ENCODE results near the gene CYP4F11.
"Not testable (repeated sequence)": the region's sequence is repeated elsewhere in the genome, so short reads cannot be mapped to it uniquely, and the experiment has no call there.

Gene CYP4F11, protein sequence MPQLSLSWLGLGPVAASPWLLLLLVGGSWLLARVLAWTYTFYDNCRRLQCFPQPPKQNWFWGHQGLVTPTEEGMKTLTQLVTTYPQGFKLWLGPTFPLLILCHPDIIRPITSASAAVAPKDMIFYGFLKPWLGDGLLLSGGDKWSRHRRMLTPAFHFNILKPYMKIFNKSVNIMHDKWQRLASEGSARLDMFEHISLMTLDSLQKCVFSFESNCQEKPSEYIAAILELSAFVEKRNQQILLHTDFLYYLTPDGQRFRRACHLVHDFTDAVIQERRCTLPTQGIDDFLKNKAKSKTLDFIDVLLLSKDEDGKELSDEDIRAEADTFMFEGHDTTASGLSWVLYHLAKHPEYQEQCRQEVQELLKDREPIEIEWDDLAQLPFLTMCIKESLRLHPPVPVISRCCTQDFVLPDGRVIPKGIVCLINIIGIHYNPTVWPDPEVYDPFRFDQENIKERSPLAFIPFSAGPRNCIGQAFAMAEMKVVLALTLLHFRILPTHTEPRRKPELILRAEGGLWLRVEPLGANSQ

GRCh38 chr19:15934332-15935078, at the start of gene CYP4F11:
Gene CYP4F11 (minus strand): TSS chr19:15934529. CDS start chr19:15934408, 121 bp downstream.
- peak; percentile 12 for DNase-seq

DNA sequence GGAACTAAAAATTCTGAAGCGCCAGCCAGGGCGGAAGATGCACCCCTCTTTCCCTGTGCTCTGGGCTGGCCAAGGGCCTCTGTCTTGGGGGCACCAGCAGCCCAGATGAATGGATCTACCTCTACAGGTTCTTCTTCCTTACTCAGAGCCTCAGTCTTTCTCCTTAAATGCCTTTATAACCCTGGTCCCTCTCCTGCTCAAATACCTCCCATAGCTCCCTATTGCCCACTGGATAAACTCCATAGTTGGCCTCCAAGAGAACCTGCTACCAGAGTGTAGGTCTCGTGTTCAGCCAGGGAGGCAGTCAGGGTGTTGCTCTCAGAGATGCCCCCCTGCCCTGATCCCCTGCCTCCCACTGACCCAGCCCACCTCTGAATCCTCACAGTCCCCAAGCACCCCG, 45.0 kb upstream of the CYP4F11 start:
- DNase-seq = no peak

DNA sequence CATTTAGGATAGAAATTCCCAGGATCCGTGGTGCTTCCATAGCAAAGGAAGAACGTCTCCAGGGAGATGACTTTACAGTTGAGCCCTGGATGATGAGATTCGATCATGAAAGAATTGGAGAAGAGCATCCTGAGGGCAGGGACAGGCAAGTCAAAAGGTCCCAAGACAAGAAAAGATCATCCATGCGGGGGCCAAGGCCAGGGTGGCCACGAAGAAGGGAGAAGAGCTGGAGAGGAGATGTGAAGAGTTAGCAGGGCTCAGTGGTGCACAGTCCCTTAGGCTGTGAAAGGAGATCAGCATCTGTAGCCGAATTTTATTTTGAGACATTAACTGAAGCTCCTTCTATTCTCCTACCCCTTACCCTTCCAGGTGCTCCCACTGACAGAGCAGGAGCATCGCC, 43.4 kb upstream of the CYP4F11 start:
- DNase-seq = no peak

GRCh38 chr19:15976836-15977689, 42.7 kb upstream of the CYP4F11 start:
- no peak for DNase-seq

DNA sequence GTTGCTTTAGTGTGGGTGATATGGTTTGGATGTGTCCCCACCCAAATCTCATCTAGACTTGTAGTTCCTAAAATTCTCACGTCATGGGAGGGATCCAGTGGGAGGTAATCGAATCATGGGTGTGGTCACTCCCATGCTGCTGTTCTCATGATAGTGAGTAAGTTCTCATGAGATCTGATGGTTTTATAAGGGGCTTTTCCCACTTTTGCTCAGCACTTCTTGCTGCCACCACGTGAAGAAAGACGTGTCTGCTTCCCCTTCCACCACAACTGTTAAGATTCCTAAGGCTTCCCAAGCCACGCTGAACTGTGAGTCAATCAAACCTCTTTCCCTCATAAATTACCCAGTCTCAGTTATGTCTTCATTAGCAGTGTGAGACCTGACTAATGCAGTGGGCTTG, 40.5 kb upstream of the CYP4F11 start:
- peak; percentile 58 for DNase-seq

DNA sequence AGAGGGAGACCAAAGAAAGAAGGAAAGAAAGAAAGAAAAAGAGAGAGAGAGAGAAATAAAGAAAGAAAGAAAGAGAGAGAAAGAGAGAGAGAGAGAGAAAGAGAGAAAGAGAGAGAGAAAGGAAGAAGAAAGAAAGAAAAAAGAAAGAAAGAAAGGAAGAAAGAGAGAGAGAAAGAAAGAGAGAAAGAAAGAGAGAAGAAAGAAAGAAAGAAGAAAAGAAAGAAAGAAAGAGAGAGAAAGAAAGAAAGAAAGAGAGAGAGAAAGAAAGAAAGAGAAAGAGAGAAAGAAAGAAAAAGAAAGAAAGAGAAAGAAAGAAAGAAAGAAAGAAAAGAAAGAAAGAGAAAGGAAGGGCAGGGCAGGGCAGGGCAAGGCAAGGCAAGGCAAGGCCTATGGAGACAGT, 37.7 kb upstream of the CYP4F11 start:
- DNase-seq = not testable (repeated sequence)

DNA sequence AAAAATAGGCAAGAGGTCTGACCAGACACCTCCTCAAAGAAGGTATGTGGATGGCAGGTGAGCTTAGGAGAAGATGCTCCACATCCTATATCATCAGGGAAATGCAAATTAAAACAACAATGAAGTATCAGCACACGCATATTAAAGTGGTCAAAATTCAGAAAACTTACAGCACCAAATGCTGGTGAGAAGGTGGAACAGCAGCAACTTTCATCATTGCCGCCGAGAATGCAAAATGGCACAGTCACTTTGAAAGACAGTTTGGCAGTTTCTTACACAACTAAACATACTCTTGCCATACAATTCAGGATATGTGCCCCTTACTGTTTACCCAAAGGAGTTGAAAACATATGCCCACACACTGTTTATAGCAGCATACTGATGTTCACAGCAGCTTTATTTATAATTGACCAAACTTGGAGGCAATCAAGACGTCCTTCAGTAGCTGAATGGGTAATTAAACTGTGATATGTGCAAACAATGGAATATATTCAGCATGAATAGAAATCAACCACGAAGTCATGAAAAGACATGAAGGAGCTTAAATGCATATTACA, 37.0 kb upstream of the CYP4F11 start:
- DNase-seq = no peak

DNA sequence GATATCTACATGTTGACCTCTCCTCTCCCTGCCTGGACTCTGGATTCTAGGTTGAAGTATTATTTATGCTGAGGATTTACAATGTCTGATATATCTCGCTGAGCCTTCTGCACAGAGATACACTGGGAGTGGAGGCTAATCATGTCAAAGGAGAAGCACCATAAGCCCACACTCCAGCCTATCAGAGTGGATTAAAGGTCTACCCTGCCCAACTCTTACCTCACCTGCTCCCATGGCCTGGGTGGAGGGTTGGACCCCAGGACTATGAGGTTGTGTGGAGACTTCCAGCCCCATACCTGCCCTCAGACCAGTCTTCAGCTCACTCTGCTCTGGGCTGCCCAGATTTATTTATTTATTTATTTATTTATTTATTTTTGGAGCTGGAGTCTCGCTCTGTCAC, 29.9 kb upstream of the CYP4F11 start:
- DNase-seq = no peak

GRCh38 chr19:15962319-15962718, 28.0 kb upstream of the CYP4F11 start:
- no peak for DNase-seq

- DNase-seq = no peak
Observed at GRCh38 chr19:15954820-15955219, 20.5 kb upstream of the CYP4F11 start.

- DNase-seq = no peak
Observed at GRCh38 chr19:15948223-15949058, 14.1 kb upstream of the CYP4F11 start, which contains the start of gene OR10H4. Gene OR10H4 (plus strand): TSS chr19:15949008. CDS start chr19:15949008, 0 bp downstream.

GRCh38 chr19:15945301-15945700, 11.0 kb upstream of the CYP4F11 start:
- DNase-seq = no peak

- no peak for DNase-seq
Observed at GRCh38 chr19:15944401-15944800, 10.1 kb upstream of the CYP4F11 start.

DNA sequence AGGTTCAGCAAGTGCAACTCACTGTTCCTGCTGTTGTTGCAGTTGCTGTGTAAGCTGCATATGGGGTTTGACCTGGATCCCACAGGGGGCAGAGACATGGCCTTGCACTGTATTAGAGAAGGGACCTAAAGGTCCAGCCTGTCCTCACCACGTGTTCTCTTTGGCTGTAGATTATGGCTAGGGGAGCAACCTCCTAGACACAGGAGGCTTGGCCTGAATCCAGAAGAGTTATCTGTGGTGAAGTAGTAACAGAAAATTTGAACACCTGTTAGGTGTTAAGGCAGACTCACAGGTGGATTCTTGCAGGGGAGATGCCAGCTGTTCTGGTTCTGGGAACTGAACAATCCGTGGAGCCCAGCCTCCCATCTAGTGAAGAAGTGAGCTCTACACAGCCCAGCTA, 3.4 kb upstream of the CYP4F11 start:
- no peak for DNase-seq

DNA sequence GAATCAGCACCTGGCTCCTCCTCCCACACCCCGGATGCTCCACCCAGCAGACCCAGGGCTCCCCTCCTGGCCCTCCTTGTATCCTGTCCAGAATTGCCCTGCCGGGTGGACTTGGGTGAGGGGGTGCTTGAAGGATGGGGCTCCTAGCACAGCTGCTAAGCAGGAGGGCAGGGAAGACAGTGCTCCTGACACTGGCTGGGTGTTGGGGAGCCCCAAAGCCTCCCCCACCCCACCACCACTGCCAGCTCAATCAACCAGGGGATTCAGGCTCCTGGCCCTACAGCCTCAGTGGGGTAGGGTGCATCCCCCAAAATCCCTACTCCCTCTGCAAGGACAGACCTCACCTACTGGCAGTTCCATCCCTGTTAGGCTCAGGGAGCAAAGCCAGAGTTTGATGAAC, 2.6 kb upstream of the CYP4F11 start:
- no peak for DNase-seq

DNA sequence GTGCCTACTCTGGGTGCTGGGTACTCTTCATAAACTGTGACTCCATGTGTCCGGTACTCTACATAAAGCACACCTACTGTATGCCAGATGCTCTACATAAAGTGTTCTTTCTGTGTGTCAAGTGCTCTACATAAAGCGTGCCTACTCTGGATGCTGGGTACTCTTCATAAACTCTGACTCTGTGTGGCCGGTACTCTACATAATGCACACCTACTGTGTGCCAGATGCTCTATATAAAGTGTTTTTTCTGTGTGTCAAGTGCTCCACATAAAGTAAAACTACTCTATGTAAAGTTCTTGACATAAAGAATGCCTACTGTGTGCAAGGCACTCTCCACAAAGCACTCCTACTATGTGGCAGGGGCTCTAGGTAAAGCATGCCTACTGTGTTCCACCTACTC, 1.8 kb upstream of the CYP4F11 start:
- no peak for DNase-seq

DNA sequence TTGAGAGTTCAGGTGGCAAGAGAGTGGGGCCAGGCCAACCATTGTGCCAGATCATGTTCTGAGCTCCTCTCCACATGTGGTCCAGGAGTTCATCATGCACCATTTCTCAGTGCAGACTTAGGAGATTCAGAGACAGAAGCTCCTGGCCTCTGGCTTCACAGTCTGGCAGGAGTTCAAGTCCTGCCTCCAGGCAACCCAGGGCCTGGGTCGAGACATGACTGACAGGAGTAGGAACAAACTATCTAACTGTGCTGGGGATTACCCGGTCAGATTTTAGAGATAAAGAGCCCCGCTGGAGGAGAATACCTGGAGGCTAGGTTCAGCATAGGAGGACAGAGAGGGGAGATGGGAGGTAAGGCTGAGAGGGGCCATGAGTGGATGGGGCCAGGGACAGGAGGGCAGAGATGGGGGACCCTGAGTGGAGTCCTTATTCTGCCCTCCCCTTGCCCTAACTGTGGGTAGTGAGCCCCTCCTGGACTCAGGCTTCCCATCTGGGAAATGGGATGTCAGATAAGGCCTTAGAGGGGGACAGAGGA, 906 bp upstream of the CYP4F11 start:
- DNase-seq = no peak

DNA sequence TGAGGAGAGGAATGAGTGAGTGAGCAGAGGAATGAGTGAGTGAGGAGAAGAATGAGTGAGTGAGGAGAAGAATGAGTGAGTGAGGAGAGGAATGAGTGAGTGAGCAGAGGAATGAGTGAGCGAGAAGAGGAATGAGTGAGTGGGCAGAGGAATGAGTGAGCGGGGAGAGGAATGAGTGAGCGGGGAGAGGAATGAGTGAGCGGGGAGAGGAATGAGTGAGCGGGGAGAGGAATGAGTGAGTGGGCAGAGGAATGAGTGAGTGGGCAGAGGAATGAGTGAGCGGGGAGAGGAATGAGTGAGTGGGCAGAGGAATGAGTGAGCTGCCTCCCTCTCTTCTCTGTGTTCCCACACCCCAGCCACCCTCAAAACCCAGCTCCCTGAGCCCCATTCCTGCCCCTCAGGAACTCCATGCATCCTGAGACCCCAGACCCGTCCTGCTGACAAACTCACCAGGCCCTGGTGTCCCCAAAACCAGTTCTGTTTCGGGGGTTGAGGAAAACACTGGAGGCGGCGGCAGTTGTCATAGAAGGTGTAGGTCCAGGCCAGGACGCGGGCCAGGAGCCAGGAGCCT, 483 bp downstream of the CYP4F11 start:
- not testable (repeated sequence) for DNase-seq

GRCh38 chr19:15928321-15928720, 6.0 kb downstream of the CYP4F11 start:
- DNase-seq = no peak

DNA sequence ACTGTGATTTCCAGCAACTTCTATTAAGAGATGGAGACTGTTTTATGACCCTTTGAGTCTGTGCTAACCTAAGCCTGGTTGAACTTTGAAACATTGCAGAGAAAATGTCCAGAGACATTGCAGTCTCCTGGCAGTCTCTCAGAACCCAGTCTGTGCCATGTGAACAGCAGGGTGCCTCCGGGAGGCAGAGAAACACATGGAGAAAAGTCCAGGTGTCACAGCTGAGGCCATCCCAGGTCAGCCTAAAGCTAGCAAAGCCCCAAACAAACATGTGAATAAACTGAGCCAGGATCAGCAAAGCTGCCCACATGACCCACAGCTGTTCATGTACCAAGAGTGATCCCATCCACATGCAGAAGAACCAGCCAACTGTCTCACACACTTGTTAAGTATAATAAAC, 7.8 kb downstream of the CYP4F11 start:
- DNase-seq = no peak

- DNase-seq = no peak
Observed at GRCh38 chr19:15923702-15924101, 10.6 kb downstream of the CYP4F11 start.

All from suppressor macrophage treated with lipopolysaccharide for 4 hours (primary cell).